ENCODE data around the gene CD44. TPM values are rescaled to one million over a fixed set of nuclear protein-coding genes. Genes with fewer than 3 reads are reported as not detected.
A peak's percentile ranks its signal among the peaks of the same experiment; 100 is the strongest.

The CD44 gene
- total RNA-seq, 4 donors from 2014 or later, result 135 to 636 (median 397) TPM

DNA sequence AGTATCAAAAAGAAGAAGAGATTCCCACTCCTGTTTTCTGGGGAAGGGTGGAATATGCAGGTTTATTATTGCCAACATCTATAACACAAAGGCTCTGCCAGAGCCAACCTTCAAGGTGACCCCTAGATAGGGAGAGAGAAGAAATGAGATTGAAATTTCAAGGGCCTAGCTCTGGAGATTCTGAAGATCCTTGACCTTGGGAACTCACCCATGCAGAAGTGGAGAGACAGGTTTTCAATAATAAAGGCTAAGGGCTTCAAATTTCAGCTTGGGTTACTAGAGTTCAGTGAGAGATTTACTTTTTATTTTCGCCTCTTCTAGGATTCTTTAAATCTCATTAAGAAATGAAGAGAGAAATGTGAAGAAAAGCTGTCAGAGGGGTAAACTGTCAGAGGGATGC is 98.4 kb downstream of the CD44 start:
- H3K4me3 ChIP-seq, result no peak overlapping the region
- intact Hi-C loops (cut with DNase I; ENCODE audit: low total_unique reads), result no loop called here
- H3K4me1 ChIP-seq, result no peaks in the 10 kb centered on the region
- no peaks in the 10 kb centered on the region for H3K27me3 ChIP-seq
- TF ChIP-seq POLR2A (IDR thresholded peaks at IDR 0.05), result no peak
- no peak for TF ChIP-seq CTCF (IDR thresholded peaks at IDR 0.05)
- DNase-seq, result no peak
- H3K9me3 ChIP-seq, result no peaks in the 10 kb centered on the region
- H3K27ac ChIP-seq, result no peak overlapping the region
- no peaks in the 10 kb centered on the region for H3K36me3 ChIP-seq

GRCh38 chr11:35237860-35238715 is 99.1 kb downstream of the CD44 start:
- H3K9me3 ChIP-seq, result no peaks in the 10 kb centered on the region
- H3K4me3 ChIP-seq, result no peak overlapping the region
- no peaks in the 10 kb centered on the region for H3K36me3 ChIP-seq
- intact Hi-C loops (cut with DNase I; ENCODE audit: low total_unique reads), result no loop called here
- H3K27me3 ChIP-seq, result no peaks in the 10 kb centered on the region
- no peak for DNase-seq
- TF ChIP-seq CTCF (IDR thresholded peaks at IDR 0.05) (peak; percentile 10 to 53 (median 30)), POLR2A (IDR thresholded peaks at IDR 0.05) (no peak)
- no peaks in the 10 kb centered on the region for H3K4me1 ChIP-seq
- H3K27ac ChIP-seq, result no peak overlapping the region

- no peaks in the 10 kb centered on the region for H3K4me1 ChIP-seq
- H3K36me3 ChIP-seq, result no peaks in the 10 kb centered on the region
- TF ChIP-seq POLR2A (IDR thresholded peaks at IDR 0.05) (no peak), CTCF (IDR thresholded peaks at IDR 0.05) (no peak)
- no peak for DNase-seq
- no peak overlapping the region for H3K4me3 ChIP-seq
- H3K27me3 ChIP-seq, result no peaks in the 10 kb centered on the region
- peak overlapping the region in 1 of 2 donors; percentile 4 for H3K27ac ChIP-seq
- intact Hi-C loops (cut with DNase I; ENCODE audit: low total_unique reads), result no loop called here
- H3K9me3 ChIP-seq, result no peaks in the 10 kb centered on the region
Measured at GRCh38 chr11:35238882-35239281, 99.9 kb downstream of the CD44 start.

GRCh38 chr11:35239471-35240075 is 100.6 kb downstream of the CD44 start:
- H3K27ac ChIP-seq, result peak overlapping the region in 1 of 2 donors; percentile 4

More at GRCh38 chr11:35239471-35240075, 100.6 kb downstream of the CD44 start:
- DNase-seq, result no peak
- Histone ChIP-seq H3K4me1 (no peaks in the 10 kb centered on the region), H3K36me3 (no peaks in the 10 kb centered on the region), H3K27me3 (no peaks in the 10 kb centered on the region), H3K9me3 (no peaks in the 10 kb centered on the region), H3K4me3 (no peak overlapping the region)
- intact Hi-C loops (cut with DNase I; ENCODE audit: low total_unique reads), result no loop called here
- TF ChIP-seq POLR2A (IDR thresholded peaks at IDR 0.05) (no peak), CTCF (IDR thresholded peaks at IDR 0.05) (no peak)

Data from uterus (tissue), 4 donors.